Forelimb muscle (tissue), 1 donor: ENCODE data around the gene PLCE1. TPM values are rescaled to one million over a fixed set of nuclear protein-coding genes. Genes with fewer than 3 reads are reported as not detected.

ENCODE experiments used
- DNase-seq: peaks from one replicate; pipeline ENCODE4 v3.0.0-alpha.2; 2013; ENCODE audit warnings: low read depth
- polyA plus RNA-seq: library from polyadenylated mRNA; unstranded; fragments of 120-200 nt; gene quantifications from one replicate; pipeline ENCODE4 v1.2.1, GENCODE V29; 2013; ENCODE audit not compliant: insufficient read length

The PLCE1 gene
- polyA plus RNA-seq, 1 donor, result 47.9 TPM

- DNase-seq, result no peak
Observed at GRCh38 chr10:94023906-94024305, 30.2 kb downstream of the PLCE1 start.

GRCh38 chr10:94024407-94024806 lies 30.7 kb downstream of the PLCE1 start:
- DNase-seq, result no peak

GRCh38 chr10:94025806-94026205 lies 32.1 kb downstream of the PLCE1 start:
- DNase-seq, result no peak

GRCh38 chr10:94027197-94027596 lies 33.5 kb downstream of the PLCE1 start:
- no peak for DNase-seq

GRCh38 chr10:94029955-94030354 lies 36.2 kb downstream of the PLCE1 start:
- no peak for DNase-seq

- DNase-seq, result no peak
Observed at GRCh38 chr10:94035982-94036765, 42.4 kb downstream of the PLCE1 start.

- DNase-seq, result no peak
Observed at GRCh38 chr10:94036766-94037033, 43.0 kb downstream of the PLCE1 start.

- DNase-seq, result no peak
Observed at GRCh38 chr10:94037286-94037685, 43.6 kb downstream of the PLCE1 start.

- DNase-seq, result no peak
Observed at GRCh38 chr10:94038024-94038423, 44.3 kb downstream of the PLCE1 start.

- DNase-seq, result no peak
Observed at GRCh38 chr10:94041206-94041605, 47.5 kb downstream of the PLCE1 start.

GRCh38 chr10:94042001-94042833 lies 48.5 kb downstream of the PLCE1 start:
- DNase-seq, result no peak

GRCh38 chr10:94042834-94043175 lies 49.1 kb downstream of the PLCE1 start:
- DNase-seq, result no peak

Other genes starting within 250 kb of the PLCE1 start
- gene LGI1, start 236.0 kb upstream of the PLCE1 start, polyA plus RNA-seq, result 34.6 TPM
- 3.6 TPM for gene SLC35G1, start 100.0 kb upstream of the PLCE1 start, polyA plus RNA-seq